Mesothelial cell of epicardium (in vitro differentiated cells): ENCODE measurements around the gene PTS. TPM values are rescaled to one million over a fixed set of nuclear protein-coding genes. Genes with fewer than 3 reads are reported as not detected.

Source experiments
- DNase-seq, 2 experiments: peaks; one replicate each; pipeline ENCODE4 v3.0.0; 2021; ENCODE audit warnings: low spot score in 2 of 2; ENCODE audit not compliant: unreplicated experiment in 2 of 2
- H3K27ac Mint-ChIP-seq: 2 replicates; pipeline ENCODE4 v1.8.0; 2021; ENCODE audit warnings: mixed read lengths
- H3K27me3 Mint-ChIP-seq: 2 replicates; pipeline ENCODE4 v1.8.0; 2021; ENCODE audit warnings: low read depth, mixed read lengths
- H3K36me3 Mint-ChIP-seq: 2 replicates; pipeline ENCODE4 v1.8.0; 2021; ENCODE audit warnings: mixed read lengths
- H3K4me1 Mint-ChIP-seq: 2 replicates; pipeline ENCODE4 v1.8.0; 2021; ENCODE audit warnings: mixed read lengths
- H3K4me3 Mint-ChIP-seq: 2 replicates; pipeline ENCODE4 v1.8.0; 2021; ENCODE audit warnings: mild to moderate bottlenecking, moderate library complexity, mixed read lengths
- H3K9me3 Mint-ChIP-seq: 2 replicates; pipeline ENCODE4 v1.8.0; 2021; ENCODE audit warnings: mixed read lengths
- total RNA-seq: library from RNA; stranded (reverse); gene quantifications from 3 replicates; pipeline ENCODE4 v1.2.1, GENCODE V29; 2021
- TF ChIP-seq, protein P1 (sequence below): fragments of 200-600 bp; sonication (generic); IDR thresholded peaks from one replicate; pipeline ENCODE4 v1.5.0; 2021; ENCODE audit warnings: antibody characterized with exemption; ENCODE audit not compliant: unreplicated experiment

Gene PTS
- total RNA-seq = 54.9 to 59.3 TPM (median 56.2 TPM) in 3 replicates

DNA sequence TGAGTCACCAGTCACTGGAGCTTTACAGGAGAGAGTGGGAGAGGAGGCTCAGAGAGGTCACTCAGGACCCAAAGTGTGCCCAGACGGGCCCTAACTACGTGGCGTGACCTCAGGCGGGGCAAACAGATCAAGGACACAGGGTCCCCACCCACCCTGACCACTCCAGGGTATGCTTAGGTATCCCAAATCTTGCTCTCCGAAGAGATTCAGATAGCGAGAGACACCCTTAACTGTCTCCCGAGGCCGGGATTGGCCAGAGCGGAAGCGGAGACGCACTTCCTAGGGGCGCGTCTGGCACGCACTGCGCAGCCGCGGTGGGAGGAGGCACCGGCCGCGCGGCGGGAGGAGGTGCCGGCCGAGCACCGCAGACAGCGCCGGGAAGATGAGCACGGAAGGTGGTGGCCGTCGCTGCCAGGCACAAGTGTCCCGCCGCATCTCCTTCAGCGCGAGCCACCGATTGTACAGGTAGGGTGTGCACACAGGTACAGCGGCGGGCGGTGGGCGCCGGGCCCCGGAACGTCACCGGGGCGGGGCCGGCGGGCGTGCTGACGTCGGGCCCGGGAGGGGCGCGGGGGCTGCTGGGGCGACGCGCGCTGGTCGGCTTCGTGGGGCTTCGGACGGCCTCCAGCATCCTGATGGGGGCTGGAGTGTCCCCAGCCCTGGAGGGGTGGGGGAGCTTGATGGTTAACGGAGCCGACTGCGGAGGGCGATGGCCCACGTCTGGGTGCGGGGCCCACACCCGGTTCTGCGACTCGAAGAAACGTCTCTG is at the start of gene PTS:
PTS (plus strand) TSS at position 367 of the 769 bp plus-strand sequence; CDS start at position 383, 16 bp downstream.
- TF ChIP-seq, protein P1, sequence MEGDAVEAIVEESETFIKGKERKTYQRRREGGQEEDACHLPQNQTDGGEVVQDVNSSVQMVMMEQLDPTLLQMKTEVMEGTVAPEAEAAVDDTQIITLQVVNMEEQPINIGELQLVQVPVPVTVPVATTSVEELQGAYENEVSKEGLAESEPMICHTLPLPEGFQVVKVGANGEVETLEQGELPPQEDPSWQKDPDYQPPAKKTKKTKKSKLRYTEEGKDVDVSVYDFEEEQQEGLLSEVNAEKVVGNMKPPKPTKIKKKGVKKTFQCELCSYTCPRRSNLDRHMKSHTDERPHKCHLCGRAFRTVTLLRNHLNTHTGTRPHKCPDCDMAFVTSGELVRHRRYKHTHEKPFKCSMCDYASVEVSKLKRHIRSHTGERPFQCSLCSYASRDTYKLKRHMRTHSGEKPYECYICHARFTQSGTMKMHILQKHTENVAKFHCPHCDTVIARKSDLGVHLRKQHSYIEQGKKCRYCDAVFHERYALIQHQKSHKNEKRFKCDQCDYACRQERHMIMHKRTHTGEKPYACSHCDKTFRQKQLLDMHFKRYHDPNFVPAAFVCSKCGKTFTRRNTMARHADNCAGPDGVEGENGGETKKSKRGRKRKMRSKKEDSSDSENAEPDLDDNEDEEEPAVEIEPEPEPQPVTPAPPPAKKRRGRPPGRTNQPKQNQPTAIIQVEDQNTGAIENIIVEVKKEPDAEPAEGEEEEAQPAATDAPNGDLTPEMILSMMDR = no peak
- Mint-ChIP-seq H3K36me3 (peaks cover 24% of the 10 kb centered on the region), H3K9me3 (no peaks in the 10 kb centered on the region), H3K27ac (peak within 1 kb of the TSS; percentile 86), H3K4me3 (peak within 1 kb of the TSS; percentile 88), H3K4me1 (peaks cover 26% of the 10 kb centered on the region), H3K27me3 (no peaks in the 10 kb centered on the region)
- DNase-seq = peak; percentile 75 to 88

DNA sequence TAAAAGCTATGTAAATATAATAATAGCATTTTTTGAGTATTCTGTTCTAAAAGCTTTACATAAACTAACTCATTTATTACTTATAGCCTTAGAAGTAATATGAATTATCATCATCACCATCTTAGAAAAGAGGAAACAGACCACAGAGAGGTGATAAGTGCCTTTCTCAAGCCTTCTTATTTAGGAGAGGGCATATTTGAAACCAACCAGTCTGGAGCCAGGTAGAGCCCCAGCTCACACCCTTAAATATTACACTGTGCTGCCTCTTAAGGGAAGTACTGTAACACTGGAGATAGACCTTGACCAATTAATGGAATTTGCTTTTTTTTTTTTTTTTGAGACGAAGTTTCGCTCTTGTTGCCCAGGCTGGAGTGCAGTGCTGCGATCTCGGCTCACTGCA is 48.6 kb upstream of the PTS start:
- DNase-seq = no peak
- no peaks in the 10 kb centered on the region for H3K27me3 Mint-ChIP-seq
- H3K9me3 Mint-ChIP-seq = peaks cover 7% of the 10 kb centered on the region
- H3K4me1 Mint-ChIP-seq = peaks cover 52% of the 10 kb centered on the region
- H3K36me3 Mint-ChIP-seq = peaks cover 14% of the 10 kb centered on the region
- H3K4me3 Mint-ChIP-seq = peak overlapping the region; percentile 42
- TF ChIP-seq, protein P1 = no peak
- H3K27ac Mint-ChIP-seq = peak overlapping the region; percentile 85

DNA sequence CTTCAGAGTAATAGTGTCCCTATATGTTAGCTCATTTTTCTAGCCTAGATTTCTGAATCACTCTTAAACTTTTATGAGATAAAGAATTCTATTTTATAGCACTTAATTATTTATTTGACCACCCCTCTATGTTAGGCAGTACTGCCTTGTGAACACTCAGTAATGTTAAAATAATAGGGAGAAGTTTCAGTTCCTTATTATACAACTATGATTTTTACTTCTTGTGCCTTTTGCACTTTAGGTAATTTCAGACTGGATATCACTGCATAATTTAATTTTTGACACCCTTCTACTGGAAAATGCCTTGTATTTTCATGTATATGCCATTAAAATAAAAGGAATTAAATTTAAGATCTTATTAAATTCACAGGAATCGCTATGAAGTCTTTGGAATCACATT is 47.8 kb upstream of the PTS start:
- H3K9me3 Mint-ChIP-seq = peaks cover 7% of the 10 kb centered on the region
- TF ChIP-seq, protein P1 = no peak
- DNase-seq = no peak
- no peaks in the 10 kb centered on the region for H3K27me3 Mint-ChIP-seq
- no peak overlapping the region for H3K4me3 Mint-ChIP-seq
- peaks cover 50% of the 10 kb centered on the region for H3K4me1 Mint-ChIP-seq
- peaks cover 14% of the 10 kb centered on the region for H3K36me3 Mint-ChIP-seq
- peak overlapping the region; percentile 61 for H3K27ac Mint-ChIP-seq

DNA sequence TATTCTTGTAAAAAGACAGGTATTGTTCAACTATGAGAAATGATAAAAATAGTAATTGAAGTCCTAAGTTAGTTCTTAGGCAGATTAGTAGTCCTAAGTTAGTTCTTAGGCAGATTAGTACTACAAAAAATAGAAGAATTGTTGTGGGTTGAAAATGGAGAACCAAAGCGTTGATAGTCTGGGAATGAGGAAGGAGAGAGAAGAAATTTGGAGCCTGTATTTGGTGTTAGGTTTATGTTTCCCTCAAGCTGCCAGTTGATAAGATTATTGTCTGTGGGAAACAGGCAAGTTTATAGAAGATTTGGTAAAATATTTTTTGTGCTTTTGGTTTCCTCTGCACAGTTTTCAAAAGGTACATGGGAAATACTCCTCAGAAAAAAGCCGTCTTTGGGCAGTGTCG is 47.3 kb upstream of the PTS start:
- TF ChIP-seq, protein P1 = no peak
- H3K9me3 Mint-ChIP-seq = peaks cover 7% of the 10 kb centered on the region
- H3K36me3 Mint-ChIP-seq = peaks cover 14% of the 10 kb centered on the region
- H3K4me1 Mint-ChIP-seq = peaks cover 50% of the 10 kb centered on the region
- peak overlapping the region; percentile 27 for H3K27ac Mint-ChIP-seq
- no peak overlapping the region for H3K4me3 Mint-ChIP-seq
- no peaks in the 10 kb centered on the region for H3K27me3 Mint-ChIP-seq
- no peak for DNase-seq

DNA sequence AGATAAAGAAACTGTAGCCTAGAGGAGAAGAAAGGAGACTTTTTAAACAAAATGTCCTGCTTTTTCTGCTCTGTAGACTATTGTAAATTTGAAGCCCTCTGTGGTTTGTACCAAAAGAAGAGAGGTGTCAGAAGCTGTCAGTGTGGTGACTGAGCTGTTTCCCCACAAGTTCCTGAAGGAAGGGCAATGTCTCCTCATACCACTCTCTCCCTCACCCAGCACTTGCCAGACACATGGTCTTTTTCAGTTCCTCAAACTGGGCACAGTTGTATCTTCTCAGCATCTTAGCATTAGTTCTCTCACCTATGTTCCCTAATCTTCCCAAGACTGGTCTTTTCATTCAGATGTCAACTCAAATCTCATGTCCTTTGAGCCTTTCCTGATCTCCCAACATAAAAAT is 46.6 kb upstream of the PTS start:
- peaks cover 7% of the 10 kb centered on the region for H3K9me3 Mint-ChIP-seq
- H3K27me3 Mint-ChIP-seq = no peaks in the 10 kb centered on the region
- peak overlapping the region; percentile 32 for H3K27ac Mint-ChIP-seq

More for the DNA sequence above, 46.6 kb upstream of the PTS start:
- peaks cover 14% of the 10 kb centered on the region for H3K36me3 Mint-ChIP-seq
- H3K4me1 Mint-ChIP-seq = peaks cover 49% of the 10 kb centered on the region
- no peak overlapping the region for H3K4me3 Mint-ChIP-seq
- TF ChIP-seq, protein P1 = no peak
- DNase-seq = no peak
